ENCODE results near the gene CACNB2. TPM values are rescaled to one million over a fixed set of nuclear protein-coding genes. Genes with fewer than 3 reads are reported as not detected.

Gene CACNB2
- total and polyA plus RNA-seq, 2 donors (not counting 3 experiments of a cell fraction or from before 2014, with no cell fraction given), result not detected

DNA sequence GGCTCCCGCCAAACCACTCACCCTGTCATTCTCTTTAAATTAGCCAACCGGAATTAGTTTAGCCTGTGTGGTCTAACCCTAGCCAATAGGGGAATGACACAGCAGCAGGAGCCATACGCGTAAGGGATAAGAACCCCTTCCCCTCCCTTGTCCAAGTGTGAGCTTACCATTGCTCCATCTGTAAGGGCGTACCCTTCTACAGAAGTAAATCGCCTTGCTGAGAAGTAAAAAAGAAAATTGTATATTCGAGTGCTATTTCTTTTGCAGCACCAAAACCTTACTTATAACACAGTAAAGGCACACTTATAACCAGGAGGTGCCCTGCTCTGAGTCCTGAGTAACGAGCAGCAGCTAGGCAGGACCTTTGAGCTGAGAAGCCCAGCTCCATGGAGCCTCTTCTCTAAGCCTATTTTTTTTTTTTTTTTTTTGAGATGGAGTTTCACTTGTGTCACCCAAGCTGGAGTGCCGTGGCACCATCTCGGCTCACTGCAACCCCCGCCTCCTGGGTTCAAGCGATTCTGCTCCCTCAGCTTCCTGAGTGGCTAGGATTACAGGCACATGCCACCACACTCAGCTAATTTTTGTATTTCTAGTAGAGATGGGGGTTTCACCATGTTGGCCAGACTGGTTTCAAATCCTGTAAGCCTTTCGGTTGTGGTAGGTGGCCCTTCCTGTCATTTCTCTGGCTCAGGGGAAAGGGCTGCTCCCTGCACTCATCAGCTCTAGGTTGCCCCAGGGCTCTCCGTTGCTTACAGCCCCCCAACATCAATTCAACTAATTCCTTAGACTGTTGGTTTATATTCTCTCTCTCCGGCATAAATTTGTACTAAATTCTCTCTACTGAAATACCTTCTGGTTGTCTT is 437.8 kb downstream of the CACNB2 start:
- dilution Hi-C loops (cut with MboI; ENCODE audit: extremely low pct_ligation_motif_present, low sequenced_read_pairs), result no loop called here
- POLR2A ChIA-PET, result no interaction called here

DNA sequence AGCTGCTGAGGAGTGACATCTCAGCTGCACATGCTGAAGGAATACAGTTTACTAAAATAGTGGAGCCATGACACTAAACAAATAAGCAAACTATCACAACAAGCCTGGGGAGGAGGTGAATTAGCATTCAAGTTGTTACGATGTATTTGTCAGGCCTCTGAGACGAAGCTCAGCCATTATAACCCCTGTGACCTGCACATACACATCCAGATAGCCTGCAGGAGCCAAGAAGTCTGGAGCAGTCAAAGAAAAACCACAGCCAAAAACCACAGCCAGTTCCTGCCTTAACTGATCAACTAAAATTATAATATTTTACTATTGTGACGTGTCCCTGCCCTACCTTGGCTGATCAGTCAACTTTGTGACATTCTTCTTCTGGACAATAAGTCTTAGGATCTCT is 442.6 kb downstream of the CACNB2 start:
- Histone ChIP-seq H3K79me2 (ENCODE audit: control insufficient read depth, insufficient read depth, low read length) (no peaks in the 10 kb centered on the region), H4K20me1 (replicated peaks; ENCODE audit: control insufficient read depth, extremely low read depth, insufficient read depth, low read length) (no peaks in the 10 kb centered on the region), H3K27me3 (ENCODE audit: control insufficient read depth in 2 of 2, insufficient read depth in 2 of 2, low read length in 2 of 2) (no peaks in the 10 kb centered on the region), H3K4me2 (ENCODE audit: insufficient read depth, low read length) (no peak overlapping the region), H3K9me3 (replicated peaks; ENCODE audit: control insufficient read depth, insufficient read depth, low read length) (no peaks in the 10 kb centered on the region), H3K27ac (ENCODE audit: insufficient read depth, low read depth, low read length) (no peak overlapping the region), H2AFZ (ENCODE audit: low read depth, low read length) (no peak overlapping the region), H3K4me3 (replicated peaks in 1 of 3; ENCODE audit: insufficient read depth in 1 of 3, low read depth in 1 of 3, low read length in 3 of 3) (no peak overlapping the region), H3K9me1 (replicated peaks; ENCODE audit: control insufficient read depth, extremely low read depth, insufficient read depth, low read length) (no peaks in the 10 kb centered on the region), H3K36me3 (ENCODE audit: control insufficient read depth in 2 of 2, extremely low read depth in 1 of 2, insufficient read depth in 2 of 2, low read length in 2 of 2) (no peaks in the 10 kb centered on the region), H3K9ac (replicated peaks; ENCODE audit: extremely low read depth, insufficient read depth, low read length) (no peak overlapping the region), H3K4me1 (ENCODE audit: control insufficient read depth, extremely low read depth, insufficient read depth, low read length) (no peaks in the 10 kb centered on the region)
- DNase-seq (ENCODE audit: low read depth, low spot score) (no peak), FAIRE-seq (no peak)
- BruUV-seq (replicated peaks), result no TSS peak
- dilution Hi-C loops (cut with MboI; ENCODE audit: extremely low pct_ligation_motif_present, low sequenced_read_pairs) (no loop called here), intact Hi-C loops (cut with micrococcal nuclease) (no loop called here)
- TF ChIP-seq JUN (IDR thresholded peaks at IDR 0.05; ENCODE audit: borderline replicate concordance, insufficient read depth, insufficient read length, low read depth), result no peak
- TF ChIP-seq MYC (IDR thresholded peaks at IDR 0.05; ENCODE audit: low read depth, low read length), result no peak
- no peak for TF ChIP-seq GATA2 (IDR thresholded peaks at IDR 0.05; ENCODE audit: insufficient read depth, insufficient read length, low read depth, low read length)
- TF ChIP-seq, protein P1, sequence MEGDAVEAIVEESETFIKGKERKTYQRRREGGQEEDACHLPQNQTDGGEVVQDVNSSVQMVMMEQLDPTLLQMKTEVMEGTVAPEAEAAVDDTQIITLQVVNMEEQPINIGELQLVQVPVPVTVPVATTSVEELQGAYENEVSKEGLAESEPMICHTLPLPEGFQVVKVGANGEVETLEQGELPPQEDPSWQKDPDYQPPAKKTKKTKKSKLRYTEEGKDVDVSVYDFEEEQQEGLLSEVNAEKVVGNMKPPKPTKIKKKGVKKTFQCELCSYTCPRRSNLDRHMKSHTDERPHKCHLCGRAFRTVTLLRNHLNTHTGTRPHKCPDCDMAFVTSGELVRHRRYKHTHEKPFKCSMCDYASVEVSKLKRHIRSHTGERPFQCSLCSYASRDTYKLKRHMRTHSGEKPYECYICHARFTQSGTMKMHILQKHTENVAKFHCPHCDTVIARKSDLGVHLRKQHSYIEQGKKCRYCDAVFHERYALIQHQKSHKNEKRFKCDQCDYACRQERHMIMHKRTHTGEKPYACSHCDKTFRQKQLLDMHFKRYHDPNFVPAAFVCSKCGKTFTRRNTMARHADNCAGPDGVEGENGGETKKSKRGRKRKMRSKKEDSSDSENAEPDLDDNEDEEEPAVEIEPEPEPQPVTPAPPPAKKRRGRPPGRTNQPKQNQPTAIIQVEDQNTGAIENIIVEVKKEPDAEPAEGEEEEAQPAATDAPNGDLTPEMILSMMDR (IDR thresholded peaks at IDR 0.05; ENCODE audit: extremely low read depth in 1 of 2, insufficient read depth in 1 of 2, low read depth in 1 of 2, low read length in 2 of 2), result no peak
- TF ChIP-seq FOS (IDR thresholded peaks at IDR 0.05; ENCODE audit: borderline replicate concordance, insufficient read depth, low read length), result no peak
- no peak for TF ChIP-seq EZH2 (IDR thresholded peaks at IDR 0.05; ENCODE audit: borderline replicate concordance, low read depth, low read length, severe bottlenecking)
- no peak for TF ChIP-seq POLR2AphosphoS5 (IDR thresholded peaks at IDR 0.05; ENCODE audit: insufficient read depth, low read depth, low read length)
- TF ChIP-seq POLR2A (IDR thresholded peaks at IDR 0.05; ENCODE audit: low read depth, low read length), result no peak
- TF ChIP-seq, protein P2, sequence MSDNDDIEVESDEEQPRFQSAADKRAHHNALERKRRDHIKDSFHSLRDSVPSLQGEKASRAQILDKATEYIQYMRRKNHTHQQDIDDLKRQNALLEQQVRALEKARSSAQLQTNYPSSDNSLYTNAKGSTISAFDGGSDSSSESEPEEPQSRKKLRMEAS (IDR thresholded peaks at IDR 0.05; ENCODE audit: insufficient read depth, insufficient read length), result no peak
- ChIA-PET CTCF (interaction anchor here (1.1 kb wide), 1 partner anchor 16 kb away, joined by 4 read pairs; no protein-coding TSS in a partner anchor), POLR2A (no interaction called here)

More for the DNA sequence above, 437.8 kb downstream of the CACNB2 start:
- Histone ChIP-seq H3K27me3 (ENCODE audit: control insufficient read depth in 2 of 2, insufficient read depth in 2 of 2, low read length in 2 of 2) (no peaks in the 10 kb centered on the region), H4K20me1 (replicated peaks; ENCODE audit: control insufficient read depth, extremely low read depth, insufficient read depth, low read length) (no peaks in the 10 kb centered on the region), H3K4me3 (replicated peaks in 1 of 3; ENCODE audit: insufficient read depth in 1 of 3, low read depth in 1 of 3, low read length in 3 of 3) (no peak overlapping the region), H2AFZ (ENCODE audit: low read depth, low read length) (no peak overlapping the region), H3K4me2 (ENCODE audit: insufficient read depth, low read length) (no peak overlapping the region), H3K27ac (ENCODE audit: insufficient read depth, low read depth, low read length) (no peak overlapping the region), H3K36me3 (ENCODE audit: control insufficient read depth in 2 of 2, extremely low read depth in 1 of 2, insufficient read depth in 2 of 2, low read length in 2 of 2) (no peaks in the 10 kb centered on the region), H3K9me1 (replicated peaks; ENCODE audit: control insufficient read depth, extremely low read depth, insufficient read depth, low read length) (no peaks in the 10 kb centered on the region), H3K9me3 (replicated peaks; ENCODE audit: control insufficient read depth, insufficient read depth, low read length) (no peaks in the 10 kb centered on the region), H3K4me1 (ENCODE audit: control insufficient read depth, extremely low read depth, insufficient read depth, low read length) (no peaks in the 10 kb centered on the region), H3K79me2 (ENCODE audit: control insufficient read depth, insufficient read depth, low read length) (no peaks in the 10 kb centered on the region), H3K9ac (replicated peaks; ENCODE audit: extremely low read depth, insufficient read depth, low read length) (no peak overlapping the region)
- intact Hi-C loops (cut with micrococcal nuclease), result no loop called here
- BruUV-seq (replicated peaks), result no TSS peak
- DNase-seq (ENCODE audit: low read depth, low spot score) (no peak), FAIRE-seq (no peak)
- CTCF ChIA-PET, result interaction anchor here (0.6 kb wide), 1 partner anchor 81 kb away, joined by 3 read pairs; the partner anchor contains the start of gene ARL5B
- TF ChIP-seq MYC (IDR thresholded peaks at IDR 0.05; ENCODE audit: low read depth, low read length) (no peak), JUN (IDR thresholded peaks at IDR 0.05; ENCODE audit: borderline replicate concordance, insufficient read depth, insufficient read length, low read depth) (no peak), POLR2A (IDR thresholded peaks at IDR 0.05; ENCODE audit: low read depth, low read length) (no peak), FOS (IDR thresholded peaks at IDR 0.05; ENCODE audit: borderline replicate concordance, insufficient read depth, low read length) (no peak)
- TF ChIP-seq, protein P2 (IDR thresholded peaks at IDR 0.05; ENCODE audit: insufficient read depth, insufficient read length), result no peak

All from endothelial cell of umbilical vein (primary cell).